Occipital lobe (tissue), 2 donors: ENCODE data around the gene DHRSX. TPM values are rescaled to one million over a fixed set of nuclear protein-coding genes. Genes with fewer than 3 reads are reported as not detected.
"Not testable (repeated sequence)": the region's sequence is repeated elsewhere in the genome, so short reads cannot be mapped to it uniquely, and the experiment has no call there.

Experiments
- DNase-seq: peaks from one replicate; lab custom pipeline; 2025; lab: John Stamatoyannopoulos, UW
- total RNA-seq: library from RNA; depleted of rRNA; stranded (reverse); fragments of >200 nt; gene quantifications from one replicate; pipeline ENCODE4 v1.2.3, GENCODE V29; 2014

DHRSX gene
- total RNA-seq, 1 donor from 2014 or later: 18.7 TPM

DNA sequence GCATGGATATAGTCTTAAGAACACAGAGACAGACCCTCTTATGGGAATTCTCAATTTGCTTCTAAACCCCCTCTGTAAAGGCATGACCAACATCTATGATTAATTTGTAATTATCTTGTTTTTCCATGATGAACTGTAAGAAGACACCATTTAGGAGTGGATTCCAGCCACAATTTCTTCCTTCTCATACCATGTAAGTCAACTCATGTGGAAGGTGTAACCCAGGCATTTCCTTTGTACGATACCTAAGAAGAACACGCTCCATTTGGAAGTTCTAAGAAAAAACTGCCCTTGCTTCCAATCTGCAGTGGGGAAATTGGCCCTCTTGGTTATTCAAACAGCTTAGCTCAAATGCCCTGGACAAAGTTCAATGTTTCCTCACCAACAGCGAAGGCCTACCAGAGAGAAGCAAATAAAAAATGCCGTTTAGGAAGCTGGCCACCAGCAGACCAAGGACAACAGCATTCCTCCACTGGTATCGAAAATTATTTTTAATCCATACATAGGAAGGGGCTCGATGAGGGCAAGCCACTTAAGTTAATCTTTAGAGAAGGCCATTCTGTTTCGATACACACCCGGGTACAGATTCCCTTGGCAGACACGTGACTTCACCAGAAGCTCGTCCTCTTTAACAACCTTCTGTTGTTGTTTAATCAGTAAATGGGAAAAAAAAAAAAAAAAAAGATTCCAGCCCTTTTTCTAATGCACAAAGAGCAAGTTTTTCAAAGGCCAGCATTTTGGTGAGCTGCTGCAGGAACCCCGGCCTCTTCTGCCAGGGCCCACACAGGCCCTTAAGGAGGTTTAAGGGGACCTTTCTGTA, 2.6 kb downstream of the DHRSX start:
- DNase-seq: no peak

DNA sequence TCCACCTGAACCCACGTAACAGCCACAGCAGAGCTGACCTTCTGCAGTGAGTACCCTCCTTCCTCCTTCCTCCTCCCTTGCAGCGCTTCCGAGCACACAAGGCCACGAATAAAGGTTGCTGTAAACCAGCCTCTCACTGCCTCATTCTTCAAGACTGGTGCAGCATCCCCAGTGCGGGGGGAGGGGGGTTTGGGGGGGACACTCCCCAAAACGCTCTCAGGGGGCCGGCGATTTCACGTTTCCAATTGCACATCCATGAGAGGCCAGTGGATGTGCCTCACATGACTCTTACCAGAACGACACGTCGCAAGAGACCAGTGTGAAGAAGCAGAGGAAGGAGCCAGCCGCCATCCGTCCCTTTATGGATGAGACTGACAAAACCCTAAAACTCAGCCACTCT, 5.2 kb downstream of the DHRSX start:
- DNase-seq: no peak

GRCh38 chrX:2492531-2493218, 8.1 kb downstream of the DHRSX start:
- DNase-seq: no peak

GRCh38 chrX:2490634-2491033, 10.1 kb downstream of the DHRSX start:
- DNase-seq: no peak

DNA sequence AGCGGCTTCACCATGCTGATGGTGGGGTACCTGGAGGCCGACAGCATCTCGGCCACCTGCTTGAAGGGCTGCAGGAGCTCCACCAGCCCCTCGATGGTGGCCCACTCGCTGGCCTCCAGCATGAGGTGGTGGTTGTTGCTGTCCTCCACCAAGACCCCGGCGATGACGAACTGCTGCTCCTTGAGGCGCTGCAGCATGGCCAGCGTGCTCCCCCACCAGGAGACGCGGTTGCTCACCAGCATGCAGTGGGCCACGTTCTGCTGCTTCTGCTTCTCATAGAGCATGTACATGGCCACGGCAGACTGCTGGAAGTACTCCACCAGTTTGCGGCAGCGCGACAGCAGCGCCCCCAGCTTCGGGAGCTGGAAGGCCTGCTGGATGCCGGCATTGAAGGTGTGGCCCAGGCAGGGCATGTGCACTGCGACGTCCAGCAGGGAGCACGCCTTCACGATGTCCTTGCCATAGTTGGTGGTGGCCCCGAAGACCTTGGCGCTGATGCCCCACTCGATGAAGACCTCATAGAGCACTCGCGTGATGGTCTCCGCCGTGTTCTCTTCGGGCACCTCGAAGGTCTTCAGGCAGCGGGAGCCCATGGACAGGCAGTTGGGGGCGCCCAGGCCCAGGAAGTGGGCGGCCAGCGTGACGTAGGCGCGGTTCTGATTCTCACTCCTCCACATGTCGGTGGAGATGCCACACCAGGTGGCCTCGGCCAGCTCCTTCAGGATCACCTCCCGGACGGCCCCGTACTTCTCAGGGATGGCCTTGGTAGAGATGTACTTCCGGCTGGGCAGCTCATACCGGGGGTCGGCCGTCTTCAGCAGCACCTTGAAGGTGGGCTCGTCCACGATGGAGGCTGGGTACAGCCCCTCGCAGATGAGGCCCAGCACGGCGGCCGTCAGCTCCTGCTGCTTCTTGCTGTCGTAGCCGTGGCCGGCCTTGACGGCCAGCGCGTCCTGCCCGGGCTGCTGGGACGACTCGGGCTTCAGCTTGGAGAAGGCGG, 11.0 kb downstream of the DHRSX start:
- DNase-seq: no peak

DNA sequence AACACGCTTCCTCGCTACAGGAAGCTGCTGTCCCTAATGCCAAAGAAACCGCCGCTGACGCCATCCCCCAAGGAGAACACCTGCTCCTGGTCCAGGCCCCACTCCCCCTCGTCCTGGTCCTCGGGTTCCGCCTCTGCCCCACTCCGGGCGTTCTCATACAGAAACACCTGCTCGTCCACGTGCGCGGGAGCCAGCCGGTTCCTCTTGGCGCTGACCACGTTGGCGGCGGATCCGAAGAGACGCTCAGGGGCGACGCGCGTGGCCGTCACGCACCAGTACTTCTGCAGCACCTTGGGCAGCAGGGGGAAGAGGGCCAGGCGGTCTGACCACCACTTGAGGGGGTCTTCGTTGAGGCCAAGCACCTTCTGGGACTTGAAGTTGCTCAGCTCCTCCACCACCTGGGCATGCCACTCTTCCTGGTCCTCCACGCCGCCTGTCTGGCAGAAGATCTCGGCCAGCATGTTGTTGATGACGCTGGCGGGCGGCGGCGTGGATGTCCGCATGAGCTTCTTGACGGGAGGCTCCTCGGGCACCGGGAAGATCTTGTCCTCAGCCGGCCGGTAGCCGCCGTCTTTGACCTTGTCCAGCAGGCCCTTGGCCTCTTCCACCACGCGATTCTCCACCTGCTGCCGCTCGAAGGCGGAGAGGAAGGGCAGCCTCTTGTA, 12.0 kb downstream of the DHRSX start:
- DNase-seq: no peak

GRCh38 chrX:2487366-2487765, 13.4 kb downstream of the DHRSX start:
- no peak for DNase-seq

GRCh38 chrX:2486476-2487133, 14.2 kb downstream of the DHRSX start:
- no peak for DNase-seq

DNA sequence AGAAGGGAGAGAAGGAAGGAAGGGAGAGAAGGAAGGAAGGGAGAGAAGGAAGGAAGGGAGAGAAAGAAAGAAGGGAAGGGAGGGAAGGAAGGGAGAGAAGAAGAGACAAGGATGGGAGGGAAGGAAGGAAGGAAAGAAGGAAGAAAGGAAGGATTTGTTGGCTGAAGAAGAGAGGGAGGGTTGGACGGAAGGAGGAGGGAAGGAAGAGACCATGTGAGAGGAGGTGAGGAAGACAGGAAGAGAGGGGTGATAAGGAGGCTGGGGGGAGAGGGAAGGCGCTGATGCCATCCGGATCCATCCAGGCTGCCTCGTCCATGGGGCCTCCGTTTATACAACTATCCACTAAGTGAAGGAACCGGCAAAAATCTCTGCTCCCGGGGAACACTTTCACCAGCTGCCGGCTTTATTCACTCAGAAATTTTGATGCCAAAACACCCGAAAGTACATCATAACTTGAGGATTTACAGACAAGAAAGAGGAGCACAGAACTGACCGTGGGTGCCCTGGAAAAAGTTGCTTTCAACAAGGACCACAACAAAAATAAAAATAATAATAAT, 14.9 kb downstream of the DHRSX start:
- DNase-seq: no peak

GRCh38 chrX:2484721-2485648, 15.8 kb downstream of the DHRSX start:
- DNase-seq: no peak

- DNase-seq: no peak
Observed at GRCh38 chrX:2484256-2484655, 16.5 kb downstream of the DHRSX start.

DNA sequence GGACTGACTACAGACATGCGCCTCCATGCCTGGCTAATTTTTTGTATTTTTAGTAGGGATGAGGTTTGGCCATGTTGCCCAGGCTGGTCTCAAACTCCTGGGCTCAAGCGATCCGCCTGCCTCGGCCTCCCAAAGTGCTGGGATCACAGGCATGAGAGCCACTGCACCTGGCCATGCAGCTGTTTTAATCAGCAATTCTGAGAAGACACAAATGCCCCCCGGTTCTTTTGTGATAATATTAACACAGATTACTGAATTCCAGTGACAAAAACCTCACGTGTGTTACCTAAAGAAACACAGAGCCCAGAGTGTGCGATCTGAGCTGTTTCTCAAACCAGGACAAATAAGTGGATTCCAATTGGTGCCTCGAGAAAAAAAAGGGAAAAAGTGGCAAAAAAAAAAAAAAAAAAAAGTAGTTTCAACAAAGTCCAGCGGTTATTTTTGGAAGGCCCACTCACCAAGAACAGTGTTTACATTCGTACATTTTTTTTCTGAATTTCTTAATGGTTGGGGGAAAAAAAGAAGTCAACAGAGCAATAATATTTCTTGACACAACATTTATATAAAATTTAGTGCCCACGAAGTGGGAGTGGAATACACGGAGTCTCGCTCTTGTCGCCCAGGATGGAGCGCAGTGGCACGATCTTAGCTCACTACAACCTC, 17.2 kb downstream of the DHRSX start:
- DNase-seq: no peak

- not testable (repeated sequence) for DNase-seq
Observed at GRCh38 chrX:2481597-2481996, 19.2 kb downstream of the DHRSX start.

DNA sequence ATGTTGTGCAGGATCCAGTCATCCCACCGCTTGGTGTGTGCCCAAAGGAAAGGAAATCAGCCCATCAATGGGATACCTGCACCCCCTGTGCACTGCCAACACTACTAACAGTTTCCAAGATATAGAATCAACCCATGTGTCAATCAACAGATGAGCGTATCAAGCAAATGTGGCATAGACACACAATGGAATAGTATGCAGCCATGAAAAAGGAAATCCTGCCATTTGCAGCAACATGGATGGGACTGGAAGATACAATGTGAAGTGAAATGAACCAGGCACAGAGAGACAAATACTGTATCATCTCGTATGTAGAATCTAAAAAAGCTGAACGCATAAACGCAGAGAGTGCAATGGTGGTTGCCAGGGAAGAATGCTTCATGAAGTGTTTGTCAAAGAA, 20.8 kb downstream of the DHRSX start:
- DNase-seq: not testable (repeated sequence)

DNA sequence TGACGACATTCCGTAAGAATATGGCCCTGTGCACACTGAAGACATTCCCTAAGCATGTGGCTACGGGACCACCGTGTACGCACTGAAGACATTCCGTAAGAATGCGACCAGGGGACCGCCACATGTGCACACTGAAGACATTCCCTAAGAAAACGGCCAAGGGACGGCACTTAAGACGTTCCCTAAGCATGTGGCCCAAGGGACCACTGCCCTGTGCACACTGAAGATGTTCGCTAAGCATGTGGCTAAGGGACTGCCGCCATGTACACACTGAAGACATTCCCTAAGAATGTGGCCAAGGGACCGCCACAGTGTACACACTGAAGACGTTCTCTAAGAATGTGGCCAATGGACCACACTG, 21.4 kb downstream of the DHRSX start:
- DNase-seq: no peak

DNA sequence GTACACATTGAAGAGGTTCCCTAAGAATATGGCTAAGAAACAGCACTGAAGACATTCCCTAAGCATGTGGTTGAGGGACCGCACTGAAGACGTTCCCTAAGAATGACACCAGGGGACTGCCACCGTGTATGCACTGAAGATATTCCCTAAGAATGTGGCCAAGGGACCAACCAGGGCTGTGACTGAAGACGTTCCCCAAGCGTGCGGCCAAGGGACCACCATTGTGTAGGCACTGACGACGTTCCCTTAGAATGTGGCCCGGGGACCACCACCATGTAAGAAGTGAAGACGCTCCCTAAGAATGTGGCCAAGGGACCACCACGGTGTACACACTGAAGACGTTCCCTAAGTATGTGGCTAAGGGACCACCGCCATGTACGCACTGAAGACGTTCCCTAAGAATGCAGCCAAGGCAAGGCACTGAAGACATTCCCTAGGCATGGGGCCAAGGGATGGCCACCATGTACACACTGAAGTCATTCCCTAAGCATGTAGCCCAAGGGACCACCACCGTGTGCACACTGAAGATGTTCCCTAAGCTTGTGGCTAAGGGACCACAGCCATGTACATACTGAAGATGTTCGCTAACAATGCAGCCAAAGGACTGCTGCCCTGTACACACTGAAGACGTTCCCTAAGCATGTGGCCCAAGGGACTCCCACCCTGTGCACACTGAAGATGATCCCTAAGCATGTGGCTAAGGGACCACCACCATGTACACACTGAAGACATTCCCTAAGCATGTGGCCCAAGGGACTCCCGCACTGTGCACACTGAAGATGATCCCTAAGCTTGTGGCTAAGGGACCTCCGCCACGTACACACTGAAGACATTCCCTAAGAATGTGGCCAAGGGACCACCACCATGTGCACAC, 22.0 kb downstream of the DHRSX start:
- DNase-seq: no peak

DNA sequence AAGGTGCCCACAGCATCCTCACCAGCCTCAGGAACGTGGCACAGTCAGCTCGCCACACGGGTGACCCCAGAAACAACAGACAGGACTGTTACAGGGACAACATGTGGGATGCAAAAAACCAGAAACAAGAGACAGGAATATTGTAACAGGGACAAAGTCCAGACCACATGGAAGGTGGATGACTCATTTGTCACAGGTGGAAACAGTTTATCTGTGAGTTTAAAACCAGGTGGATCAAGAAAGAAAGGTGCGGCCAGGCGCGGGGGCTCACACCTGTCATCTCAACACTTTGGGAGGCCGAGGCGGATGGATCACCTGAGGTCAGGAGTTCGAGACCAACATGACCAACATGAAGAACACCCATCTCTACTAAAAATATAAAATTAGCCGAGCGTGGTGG, 23.5 kb downstream of the DHRSX start:
- DNase-seq: not testable (repeated sequence)
